GM23338 (cell line): ENCODE results near the gene LRP1B. TPM values are rescaled to one million over a fixed set of nuclear protein-coding genes. Genes with fewer than 3 reads are reported as not detected.

ENCODE experiments used
- ATAC-seq: fragments of 200-7000 bp; cut with Tn5 transposase; 3 replicates; pipeline ENCODE4 v1.9.1; 2020
- DNase-seq: peaks from one replicate; pipeline ENCODE4 v3.0.0-alpha.2; 2015; ENCODE audit warnings: low spot score
- H2AFZ ChIP-seq: fragments of 200-600 bp; sonication (generic); 2 replicates; pipeline ENCODE4 v1.8.0; 2016; ENCODE audit warnings: antibody characterized with exemption, mild to moderate bottlenecking, moderate library complexity
- H3F3A ChIP-seq: fragments of 200-600 bp; sonication (generic); replicated peaks from 2 replicates; pipeline ENCODE4 v1.8.0; 2017; ENCODE audit warnings: antibody characterized with exemption, mixed run types, low read depth
- H3K27ac ChIP-seq: fragments of 200-600 bp; sonication (generic); 2 replicates; pipeline ENCODE4 v1.6.1; 2016; ENCODE audit warnings: low read depth
- H3K27me3 ChIP-seq: fragments of 200-600 bp; sonication (generic); 2 replicates; pipeline ENCODE4 v1.8.0; 2016; ENCODE audit warnings: mild to moderate bottlenecking, mixed run types, moderate library complexity; ENCODE audit not compliant: insufficient read depth
- H3K36me3 ChIP-seq: fragments of 200-600 bp; sonication (generic); 2 replicates; pipeline ENCODE4 v1.8.0; 2016; ENCODE audit warnings: mild to moderate bottlenecking; ENCODE audit not compliant: insufficient read depth
- H3K4me1 ChIP-seq: fragments of 200-600 bp; sonication (generic); 2 replicates; pipeline ENCODE4 v1.8.0; 2016; ENCODE audit warnings: mild to moderate bottlenecking, moderate library complexity; ENCODE audit not compliant: insufficient read depth
- H3K4me2 ChIP-seq: fragments of 200-600 bp; sonication (generic); 2 replicates; pipeline ENCODE4 v1.7.1; 2017; ENCODE audit warnings: mixed run types
- H3K4me3 ChIP-seq: fragments of 200-600 bp; sonication (generic); 2 replicates; pipeline ENCODE4 v1.6.1; 2016; ENCODE audit warnings: mixed run types
- H3K79me2 ChIP-seq: fragments of 200-600 bp; sonication (generic); replicated peaks from 2 replicates; pipeline ENCODE4 v1.8.0; 2017; ENCODE audit warnings: mild to moderate bottlenecking; ENCODE audit not compliant: insufficient read depth
- H3K9me2 ChIP-seq: fragments of 200-600 bp; sonication (generic); 2 replicates; pipeline ENCODE4 v1.8.0; 2017; ENCODE audit not compliant: insufficient read depth
- H4K20me1 ChIP-seq: fragments of 200-600 bp; sonication (generic); replicated peaks from 2 replicates; pipeline ENCODE4 v1.8.0; 2017; ENCODE audit warnings: mild to moderate bottlenecking; ENCODE audit not compliant: insufficient read depth
- H3K27ac Mint-ChIP-seq: 2 replicates; pipeline ENCODE4 v1.8.0; 2020; ENCODE audit warnings: inconsistent platforms, mild to moderate bottlenecking, moderate library complexity, mixed read lengths
- H3K27me3 Mint-ChIP-seq: 3 replicates; pipeline ENCODE4 v1.8.0; 2022; ENCODE audit warnings: low read depth, mild to moderate bottlenecking, moderate library complexity, mixed read lengths, inconsistent platforms; ENCODE audit not compliant: insufficient read depth, poor library complexity
- H3K36me3 Mint-ChIP-seq: 3 replicates; pipeline ENCODE4 v1.8.0; 2021; ENCODE audit warnings: low read depth, mild to moderate bottlenecking, inconsistent platforms, moderate library complexity, mixed read lengths
- H3K4me1 Mint-ChIP-seq: 3 replicates; pipeline ENCODE4 v1.8.0; 2020; ENCODE audit warnings: mild to moderate bottlenecking, inconsistent platforms, mixed read lengths
- H3K4me3 Mint-ChIP-seq: 3 replicates; pipeline ENCODE4 v1.8.0; 2021; ENCODE audit warnings: moderate library complexity, mild to moderate bottlenecking, inconsistent platforms, mixed read lengths
- H3K9me3 Mint-ChIP-seq: 3 replicates; pipeline ENCODE4 v1.8.0; 2020; ENCODE audit warnings: moderate library complexity, mild to moderate bottlenecking, inconsistent platforms, mixed read lengths
- EZH2phosphoT487 ChIP-seq: fragments of 200-600 bp; sonication (generic); IDR thresholded peaks from one replicate; pipeline ENCODE4 v1.8.1; 2018; ENCODE audit warnings: antibody characterized with exemption; ENCODE audit not compliant: unreplicated experiment
- STAT1 ChIP-seq: IDR thresholded peaks from one replicate; pipeline ENCODE4 v1.6.1; 2016; ENCODE audit warnings: antibody characterized with exemption; ENCODE audit not compliant: unreplicated experiment
- ZNF114 ChIP-seq: fragments of 250-450 bp; sonication (Bioruptor Pico); IDR thresholded peaks from 2 replicates; pipeline ENCODE4 v1.5.0; 2020; ENCODE audit warnings: mild to moderate bottlenecking, moderate library complexity
- ZNF331 ChIP-seq: fragments of 250-450 bp; sonication (Bioruptor Pico); IDR thresholded peaks from 2 replicates; pipeline ENCODE4 v1.5.0; 2020; ENCODE audit warnings: low read depth, mild to moderate bottlenecking, moderate library complexity
- polyA plus RNA-seq: library from polyadenylated mRNA; unstranded; fragments of >200 nt; fragmentation: Nextera tagmentation; extraction: Ambion mirVana; gene quantifications from 2 replicates; pipeline ENCODE4 v1.2.1, GENCODE V29; 2016
- total RNA-seq: library from RNA; depleted of rRNA; stranded (reverse); fragments of >200 nt; shearing (Covaris generic); gene quantifications from 2 replicates; pipeline ENCODE4 v1.2.3, GENCODE V29; 2014
- TF ChIP-seq, protein P1 (sequence below): fragments of 250-450 bp; sonication (Bioruptor Pico); IDR thresholded peaks from 2 replicates; pipeline ENCODE4 v1.5.0; 2020; ENCODE audit warnings: mild to moderate bottlenecking, moderate library complexity
- TF ChIP-seq, protein P2 (sequence below): IDR thresholded peaks from 2 replicates; pipeline ENCODE4 v1.6.1; 2016; ENCODE audit warnings: antibody characterized with exemption
- TF ChIP-seq, protein P3 (sequence below): IDR thresholded peaks from one replicate; pipeline ENCODE4 v1.6.1; 2018; ENCODE audit warnings: antibody characterized with exemption; ENCODE audit not compliant: unreplicated experiment
- TF ChIP-seq, protein P4 (sequence below), 2 experiments: fragments of 200-600 bp in 1 of 2; sonication (generic) in 1 of 2; conservative IDR thresholded peaks; 2 replicates each; pipeline versions ENCODE4 v1.5.1 to v1.6.1; 2016 to 2017; ENCODE audit warnings: antibody characterized with exemption in 2 of 2, low read depth in 2 of 2, mild to moderate bottlenecking in 2 of 2, moderate library complexity in 1 of 2

LRP1B gene
- total and polyA plus RNA-seq, 2 experiments from 2014 or later = 0.15 to 0.97 TPM

DNA sequence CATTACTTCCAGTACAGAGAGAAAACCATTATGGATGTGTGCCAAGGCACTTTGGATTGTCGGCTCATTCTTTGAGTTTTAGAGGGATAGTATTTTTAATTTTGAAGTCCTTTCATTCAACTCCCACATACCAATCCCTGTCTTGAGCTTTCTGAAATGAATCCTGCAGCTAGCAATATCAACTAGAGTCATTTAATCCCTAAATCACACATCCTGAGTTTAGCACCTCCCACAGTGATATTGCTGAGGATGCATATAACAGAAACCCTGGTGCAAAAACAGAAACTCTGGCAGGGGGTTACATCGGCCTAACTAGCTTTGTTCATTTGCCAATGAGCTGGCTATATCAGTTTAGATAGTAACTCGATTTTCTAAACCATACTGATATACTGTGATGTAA lies 427.3 kb downstream of the LRP1B start (continued):
- TF ChIP-seq, protein P1, sequence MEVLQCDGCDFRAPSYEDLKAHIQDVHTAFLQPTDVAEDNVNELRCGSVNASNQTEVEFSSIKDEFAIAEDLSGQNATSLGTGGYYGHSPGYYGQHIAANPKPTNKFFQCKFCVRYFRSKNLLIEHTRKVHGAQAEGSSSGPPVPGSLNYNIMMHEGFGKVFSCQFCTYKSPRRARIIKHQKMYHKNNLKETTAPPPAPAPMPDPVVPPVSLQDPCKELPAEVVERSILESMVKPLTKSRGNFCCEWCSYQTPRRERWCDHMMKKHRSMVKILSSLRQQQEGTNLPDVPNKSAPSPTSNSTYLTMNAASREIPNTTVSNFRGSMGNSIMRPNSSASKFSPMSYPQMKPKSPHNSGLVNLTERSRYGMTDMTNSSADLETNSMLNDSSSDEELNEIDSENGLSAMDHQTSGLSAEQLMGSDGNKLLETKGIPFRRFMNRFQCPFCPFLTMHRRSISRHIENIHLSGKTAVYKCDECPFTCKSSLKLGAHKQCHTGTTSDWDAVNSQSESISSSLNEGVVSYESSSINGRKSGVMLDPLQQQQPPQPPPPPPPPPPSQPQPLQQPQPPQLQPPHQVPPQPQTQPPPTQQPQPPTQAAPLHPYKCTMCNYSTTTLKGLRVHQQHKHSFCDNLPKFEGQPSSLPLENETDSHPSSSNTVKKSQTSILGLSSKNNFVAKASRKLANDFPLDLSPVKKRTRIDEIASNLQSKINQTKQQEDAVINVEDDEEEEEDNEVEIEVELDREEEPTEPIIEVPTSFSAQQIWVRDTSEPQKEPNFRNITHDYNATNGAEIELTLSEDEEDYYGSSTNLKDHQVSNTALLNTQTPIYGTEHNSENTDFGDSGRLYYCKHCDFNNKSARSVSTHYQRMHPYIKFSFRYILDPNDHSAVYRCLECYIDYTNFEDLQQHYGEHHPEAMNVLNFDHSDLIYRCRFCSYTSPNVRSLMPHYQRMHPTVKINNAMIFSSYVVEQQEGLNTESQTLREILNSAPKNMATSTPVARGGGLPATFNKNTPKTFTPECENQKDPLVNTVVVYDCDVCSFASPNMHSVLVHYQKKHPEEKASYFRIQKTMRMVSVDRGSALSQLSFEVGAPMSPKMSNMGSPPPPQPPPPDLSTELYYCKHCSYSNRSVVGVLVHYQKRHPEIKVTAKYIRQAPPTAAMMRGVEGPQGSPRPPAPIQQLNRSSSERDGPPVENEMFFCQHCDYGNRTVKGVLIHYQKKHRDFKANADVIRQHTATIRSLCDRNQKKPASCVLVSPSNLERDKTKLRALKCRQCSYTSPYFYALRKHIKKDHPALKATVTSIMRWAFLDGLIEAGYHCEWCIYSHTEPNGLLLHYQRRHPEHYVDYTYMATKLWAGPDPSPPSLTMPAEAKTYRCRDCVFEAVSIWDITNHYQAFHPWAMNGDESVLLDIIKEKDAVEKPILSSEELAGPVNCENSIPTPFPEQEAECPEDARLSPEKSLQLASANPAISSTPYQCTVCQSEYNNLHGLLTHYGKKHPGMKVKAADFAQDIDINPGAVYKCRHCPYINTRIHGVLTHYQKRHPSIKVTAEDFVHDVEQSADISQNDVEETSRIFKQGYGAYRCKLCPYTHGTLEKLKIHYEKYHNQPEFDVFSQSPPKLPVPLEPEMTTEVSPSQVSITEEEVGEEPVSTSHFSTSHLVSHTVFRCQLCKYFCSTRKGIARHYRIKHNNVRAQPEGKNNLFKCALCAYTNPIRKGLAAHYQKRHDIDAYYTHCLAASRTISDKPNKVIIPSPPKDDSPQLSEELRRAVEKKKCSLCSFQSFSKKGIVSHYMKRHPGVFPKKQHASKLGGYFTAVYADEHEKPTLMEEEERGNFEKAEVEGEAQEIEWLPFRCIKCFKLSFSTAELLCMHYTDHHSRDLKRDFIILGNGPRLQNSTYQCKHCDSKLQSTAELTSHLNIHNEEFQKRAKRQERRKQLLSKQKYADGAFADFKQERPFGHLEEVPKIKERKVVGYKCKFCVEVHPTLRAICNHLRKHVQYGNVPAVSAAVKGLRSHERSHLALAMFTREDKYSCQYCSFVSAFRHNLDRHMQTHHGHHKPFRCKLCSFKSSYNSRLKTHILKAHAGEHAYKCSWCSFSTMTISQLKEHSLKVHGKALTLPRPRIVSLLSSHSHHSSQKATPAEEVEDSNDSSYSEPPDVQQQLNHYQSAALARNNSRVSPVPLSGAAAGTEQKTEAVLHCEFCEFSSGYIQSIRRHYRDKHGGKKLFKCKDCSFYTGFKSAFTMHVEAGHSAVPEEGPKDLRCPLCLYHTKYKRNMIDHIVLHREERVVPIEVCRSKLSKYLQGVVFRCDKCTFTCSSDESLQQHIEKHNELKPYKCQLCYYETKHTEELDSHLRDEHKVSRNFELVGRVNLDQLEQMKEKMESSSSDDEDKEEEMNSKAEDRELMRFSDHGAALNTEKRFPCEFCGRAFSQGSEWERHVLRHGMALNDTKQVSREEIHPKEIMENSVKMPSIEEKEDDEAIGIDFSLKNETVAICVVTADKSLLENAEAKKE (CRISPR knock-in tag) = no peak
- TF ChIP-seq ZNF114 (CRISPR knock-in tag) = no peak
- TF ChIP-seq, protein P2, sequence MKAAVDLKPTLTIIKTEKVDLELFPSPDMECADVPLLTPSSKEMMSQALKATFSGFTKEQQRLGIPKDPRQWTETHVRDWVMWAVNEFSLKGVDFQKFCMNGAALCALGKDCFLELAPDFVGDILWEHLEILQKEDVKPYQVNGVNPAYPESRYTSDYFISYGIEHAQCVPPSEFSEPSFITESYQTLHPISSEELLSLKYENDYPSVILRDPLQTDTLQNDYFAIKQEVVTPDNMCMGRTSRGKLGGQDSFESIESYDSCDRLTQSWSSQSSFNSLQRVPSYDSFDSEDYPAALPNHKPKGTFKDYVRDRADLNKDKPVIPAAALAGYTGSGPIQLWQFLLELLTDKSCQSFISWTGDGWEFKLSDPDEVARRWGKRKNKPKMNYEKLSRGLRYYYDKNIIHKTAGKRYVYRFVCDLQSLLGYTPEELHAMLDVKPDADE = no peak

DNA sequence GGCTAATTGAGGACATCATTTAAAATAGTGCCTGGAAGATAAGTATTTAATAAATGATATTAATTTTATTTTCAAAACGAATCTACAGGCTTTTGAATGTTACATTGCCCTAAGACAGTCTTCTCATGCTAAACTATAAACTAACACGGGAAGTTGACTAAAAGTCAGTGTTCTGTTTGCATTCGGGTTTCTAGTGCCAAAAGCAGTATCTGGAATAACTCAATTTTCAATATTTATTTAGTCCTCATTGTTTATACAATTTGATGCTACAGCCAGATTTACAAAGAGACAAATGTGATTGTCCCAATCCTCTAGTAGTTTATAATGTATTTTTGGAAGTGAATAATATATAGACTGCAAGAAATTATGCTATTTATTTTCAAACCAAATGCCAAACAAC lies 429.2 kb downstream of the LRP1B start:
- H3K27ac ChIP-seq = no peak overlapping the region
- no peak overlapping the region for H3K4me2 ChIP-seq
- no peaks in the 10 kb centered on the region for H3K79me2 ChIP-seq
- no peak overlapping the region for H3K4me3 ChIP-seq
- no peaks in the 10 kb centered on the region for H3K27me3 ChIP-seq
- Mint-ChIP-seq H3K4me3 (no peak overlapping the region), H3K36me3 (no peaks in the 10 kb centered on the region), H3K9me3 (no peaks in the 10 kb centered on the region), H3K27me3 (no peaks in the 10 kb centered on the region), H3K4me1 (peaks cover 11% of the 10 kb centered on the region; the same call in 2 of the 3 replicates), H3K27ac (no peak overlapping the region)
- peaks cover 8% of the 10 kb centered on the region; the same call in 1 of the 2 replicates for H3K4me1 ChIP-seq
- H3F3A ChIP-seq = no peaks in the 10 kb centered on the region
- H4K20me1 ChIP-seq = no peaks in the 10 kb centered on the region
- H2AFZ ChIP-seq = no peak overlapping the region
- no peak for ATAC-seq
- H3K9me2 ChIP-seq = no peaks in the 10 kb centered on the region
- no peaks in the 10 kb centered on the region for H3K36me3 ChIP-seq
- DNase-seq = no peak
- TF ChIP-seq, protein P3, sequence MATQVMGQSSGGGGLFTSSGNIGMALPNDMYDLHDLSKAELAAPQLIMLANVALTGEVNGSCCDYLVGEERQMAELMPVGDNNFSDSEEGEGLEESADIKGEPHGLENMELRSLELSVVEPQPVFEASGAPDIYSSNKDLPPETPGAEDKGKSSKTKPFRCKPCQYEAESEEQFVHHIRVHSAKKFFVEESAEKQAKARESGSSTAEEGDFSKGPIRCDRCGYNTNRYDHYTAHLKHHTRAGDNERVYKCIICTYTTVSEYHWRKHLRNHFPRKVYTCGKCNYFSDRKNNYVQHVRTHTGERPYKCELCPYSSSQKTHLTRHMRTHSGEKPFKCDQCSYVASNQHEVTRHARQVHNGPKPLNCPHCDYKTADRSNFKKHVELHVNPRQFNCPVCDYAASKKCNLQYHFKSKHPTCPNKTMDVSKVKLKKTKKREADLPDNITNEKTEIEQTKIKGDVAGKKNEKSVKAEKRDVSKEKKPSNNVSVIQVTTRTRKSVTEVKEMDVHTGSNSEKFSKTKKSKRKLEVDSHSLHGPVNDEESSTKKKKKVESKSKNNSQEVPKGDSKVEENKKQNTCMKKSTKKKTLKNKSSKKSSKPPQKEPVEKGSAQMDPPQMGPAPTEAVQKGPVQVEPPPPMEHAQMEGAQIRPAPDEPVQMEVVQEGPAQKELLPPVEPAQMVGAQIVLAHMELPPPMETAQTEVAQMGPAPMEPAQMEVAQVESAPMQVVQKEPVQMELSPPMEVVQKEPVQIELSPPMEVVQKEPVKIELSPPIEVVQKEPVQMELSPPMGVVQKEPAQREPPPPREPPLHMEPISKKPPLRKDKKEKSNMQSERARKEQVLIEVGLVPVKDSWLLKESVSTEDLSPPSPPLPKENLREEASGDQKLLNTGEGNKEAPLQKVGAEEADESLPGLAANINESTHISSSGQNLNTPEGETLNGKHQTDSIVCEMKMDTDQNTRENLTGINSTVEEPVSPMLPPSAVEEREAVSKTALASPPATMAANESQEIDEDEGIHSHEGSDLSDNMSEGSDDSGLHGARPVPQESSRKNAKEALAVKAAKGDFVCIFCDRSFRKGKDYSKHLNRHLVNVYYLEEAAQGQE = no peak
- TF ChIP-seq ZNF331 (no peak), STAT1 (no peak), EZH2phosphoT487 (no peak)
- TF ChIP-seq, protein P2 = no peak
- TF ChIP-seq, protein P4, sequence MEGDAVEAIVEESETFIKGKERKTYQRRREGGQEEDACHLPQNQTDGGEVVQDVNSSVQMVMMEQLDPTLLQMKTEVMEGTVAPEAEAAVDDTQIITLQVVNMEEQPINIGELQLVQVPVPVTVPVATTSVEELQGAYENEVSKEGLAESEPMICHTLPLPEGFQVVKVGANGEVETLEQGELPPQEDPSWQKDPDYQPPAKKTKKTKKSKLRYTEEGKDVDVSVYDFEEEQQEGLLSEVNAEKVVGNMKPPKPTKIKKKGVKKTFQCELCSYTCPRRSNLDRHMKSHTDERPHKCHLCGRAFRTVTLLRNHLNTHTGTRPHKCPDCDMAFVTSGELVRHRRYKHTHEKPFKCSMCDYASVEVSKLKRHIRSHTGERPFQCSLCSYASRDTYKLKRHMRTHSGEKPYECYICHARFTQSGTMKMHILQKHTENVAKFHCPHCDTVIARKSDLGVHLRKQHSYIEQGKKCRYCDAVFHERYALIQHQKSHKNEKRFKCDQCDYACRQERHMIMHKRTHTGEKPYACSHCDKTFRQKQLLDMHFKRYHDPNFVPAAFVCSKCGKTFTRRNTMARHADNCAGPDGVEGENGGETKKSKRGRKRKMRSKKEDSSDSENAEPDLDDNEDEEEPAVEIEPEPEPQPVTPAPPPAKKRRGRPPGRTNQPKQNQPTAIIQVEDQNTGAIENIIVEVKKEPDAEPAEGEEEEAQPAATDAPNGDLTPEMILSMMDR (conservative IDR thresholded peaks at IDR 0.05; ENCODE audit: low read depth in 2 of 2) = no peak
